Heart right ventricle (tissue), 16 donors: ENCODE data around the gene THSD4. TPM values are rescaled to one million over a fixed set of nuclear protein-coding genes. Genes with fewer than 3 reads are reported as not detected.
A peak's percentile ranks its signal among the peaks of the same experiment; 100 is the strongest.

Source experiments
- ATAC-seq, 8 donors: fragments of 200-7000 bp; cut with Tn5 transposase; one replicate each; pipeline ENCODE4 v1.9.1; 2020; ENCODE audit warnings: mild to moderate bottlenecking in 8 of 8, moderate library complexity in 8 of 8, moderate number of reproducible peaks in 1 of 8
- DNase-seq, 2 donors: peaks; one replicate each; pipeline ENCODE4 v3.0.0-alpha.2; 2020
- H3K27ac ChIP-seq, 10 donors: fragments of 200-600 bp; sonication (generic) in 2 of 10; one replicate each; pipeline versions ENCODE4 v1.5.0 to v1.8.0; 2020 to 2022; ENCODE audit warnings: mild to moderate bottlenecking in 3 of 10
- H3K27me3 ChIP-seq, 7 donors: fragments of 200-600 bp; one replicate each; pipeline ENCODE4 v1.8.0; 2021 to 2022; ENCODE audit warnings: mild to moderate bottlenecking in 2 of 7
- H3K36me3 ChIP-seq, 9 donors: fragments of 200-600 bp; sonication (generic) in 1 of 9; one replicate each; pipeline versions ENCODE4 v1.5.0 to v1.8.0; 2020 to 2022; ENCODE audit warnings: mild to moderate bottlenecking in 2 of 9
- H3K4me1 ChIP-seq, 9 donors: fragments of 200-600 bp; sonication (generic) in 1 of 9; one replicate each; pipeline versions ENCODE4 v1.5.0 to v1.8.0; 2020 to 2022; ENCODE audit warnings: mild to moderate bottlenecking in 4 of 9
- H3K4me3 ChIP-seq, 10 donors: fragments of 200-600 bp; sonication (generic) in 2 of 10; one replicate each; pipeline versions ENCODE4 v1.5.0 to v1.8.0; 2020 to 2022; ENCODE audit warnings: mild to moderate bottlenecking in 7 of 10, moderate library complexity in 2 of 10
- H3K9me3 ChIP-seq, 11 donors: fragments of 200-600 bp in 10 of 11; sonication (generic) in 2 of 11; one replicate each; pipeline versions ENCODE4 v1.5.0 to v1.8.0; 2013 to 2022; ENCODE audit warnings: mild to moderate bottlenecking in 2 of 11, control low read depth in 1 of 11, moderate library complexity in 1 of 11
- WGBS, 2 donors: extraction: QIAGEN DNeasy Blood & Tissue Kit; methylation state at CpG; one replicate each; pipeline ENCODE4 v1.1.7; 2013; ENCODE audit warnings: inconsistent platforms in 1 of 2; 5-methylcytosine and 5-hydroxymethylcytosine counted together
- intact Hi-C, 10 donors: fragments of 100-400 bp; cut with DNase I; formaldehyde crosslinking; loops; one replicate each; pipeline versions ENCODE4 v1.11.1 to v1.14.2; 2022
- polyA plus RNA-seq, 2 donors: library from polyadenylated mRNA; stranded (reverse); fragments of 200-250 nt; gene quantifications; one replicate each; pipeline ENCODE4 v1.2.3, GENCODE V29; 2013
- total RNA-seq, 10 donors: library from RNA; stranded (reverse); fragmentation: NEBNext Ultra II Directional in 3 of 10; extraction: Animal tissue kit (Norgen Biotek cat#: 25700) in 3 of 10; gene quantifications; one replicate each; pipeline versions ENCODE4 v1.2.1 to v1.2.4, GENCODE V29; 2021 to 2023
- TF ChIP-seq, protein P1 (sequence below), 9 donors: fragments of 200-600 bp; sonication (generic) in 2 of 9; IDR thresholded peaks; one replicate each; pipeline versions ENCODE4 v1.5.0 to v1.8.0; 2021 to 2022; ENCODE audit warnings: antibody characterized with exemption in 9 of 9, mild to moderate bottlenecking in 5 of 9, moderate library complexity in 1 of 9
- donor health status: Arrhythmogenic right ventricular cardiomyopathy.
- donor health status: ischemic (EF 13 %, LVEDD 7.1; RV severe dilation, severe dysfunction).
- donor health status: healthy with polysubstance abuse.
- donor health status: DM: no; HTN: yes; CAD: no.
- donor health status: DM: no; HTN: no; CAD: no.
- donor health status: ischemic (EF 25% LVEDD 6.9; RV normal size, moderate dysfunction).
- donor health status: ischemic (EF 25% LVEDD 5.7; RV mildly dilated, moderate dysfunction).
- donor health status: healthy.
- donor health status: DM: yes; HTN: yes; CAD: no.
- donor health status: Ischemic cardiomyopathy.
- donor health status: ischemic (EF 35%, LVEDD 5.7; RV mildly dilated, moderate dysfunction).
- donor health status: nonischemic (EF 11% LVEDD 7.7; RV severe dilation, severe dysfunction).
- donor health status: DM: yes; HTN: yes; CAD: no.
- donor health status: PGD.
- donor health status: ischemic (EF 29% LVEDD 5.4; RV normal size, mild dysfunction).
- donor health status: nonischemic (EF 23%, LVEDD 6.1; RV moderate dilation, normal function).

The THSD4 gene
- total and polyA plus RNA-seq, 12 donors, result 20.8 to 212 (median 139) TPM

DNA sequence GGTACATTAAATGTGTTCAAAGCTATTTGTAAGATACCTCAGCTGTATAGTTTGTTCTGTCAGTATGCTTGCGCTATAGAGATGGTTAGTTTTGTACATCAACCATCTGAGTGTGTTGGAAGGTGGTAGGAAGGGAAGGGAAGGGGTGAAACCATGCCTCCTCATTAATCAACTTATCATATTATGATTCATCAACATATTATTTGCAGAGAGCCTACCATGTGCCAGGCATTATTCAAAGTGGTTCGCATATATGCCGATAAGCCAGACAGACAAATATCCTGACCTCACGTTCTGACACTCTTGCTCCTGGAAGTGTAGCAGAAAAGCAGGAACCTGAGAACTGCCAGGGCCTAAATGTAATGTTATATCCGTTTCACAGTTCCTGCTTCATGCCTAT, 447.0 kb downstream of the THSD4 start:
- no peak for DNase-seq
- Histone ChIP-seq H3K9me3 (peaks cover 0 to 6% (median 0%) of the 10 kb centered on the region in 11 donors), H3K4me3 (no peak overlapping the region), H3K4me1 (peaks cover 0 to 20% (median 9%) of the 10 kb centered on the region in 9 donors), H3K36me3 (no peaks in the 10 kb centered on the region), H3K27ac (no peak overlapping the region), H3K27me3 (no peaks in the 10 kb centered on the region)
- no peak for ATAC-seq
- intact Hi-C loops, result loop anchor here in 1 of 10 donors (10.0 kb wide), 1 partner anchor 107 kb away; no protein-coding TSS in a partner anchor
- TF ChIP-seq, protein P1, sequence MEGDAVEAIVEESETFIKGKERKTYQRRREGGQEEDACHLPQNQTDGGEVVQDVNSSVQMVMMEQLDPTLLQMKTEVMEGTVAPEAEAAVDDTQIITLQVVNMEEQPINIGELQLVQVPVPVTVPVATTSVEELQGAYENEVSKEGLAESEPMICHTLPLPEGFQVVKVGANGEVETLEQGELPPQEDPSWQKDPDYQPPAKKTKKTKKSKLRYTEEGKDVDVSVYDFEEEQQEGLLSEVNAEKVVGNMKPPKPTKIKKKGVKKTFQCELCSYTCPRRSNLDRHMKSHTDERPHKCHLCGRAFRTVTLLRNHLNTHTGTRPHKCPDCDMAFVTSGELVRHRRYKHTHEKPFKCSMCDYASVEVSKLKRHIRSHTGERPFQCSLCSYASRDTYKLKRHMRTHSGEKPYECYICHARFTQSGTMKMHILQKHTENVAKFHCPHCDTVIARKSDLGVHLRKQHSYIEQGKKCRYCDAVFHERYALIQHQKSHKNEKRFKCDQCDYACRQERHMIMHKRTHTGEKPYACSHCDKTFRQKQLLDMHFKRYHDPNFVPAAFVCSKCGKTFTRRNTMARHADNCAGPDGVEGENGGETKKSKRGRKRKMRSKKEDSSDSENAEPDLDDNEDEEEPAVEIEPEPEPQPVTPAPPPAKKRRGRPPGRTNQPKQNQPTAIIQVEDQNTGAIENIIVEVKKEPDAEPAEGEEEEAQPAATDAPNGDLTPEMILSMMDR (IDR thresholded peaks at IDR 0.05), result no peak
- 79 to 81% methylated on average over 5 of the region's 5 CpGs for WGBS, 2 donors

- DNase-seq (no peak), ATAC-seq (no peak)
- intact Hi-C loops, result loop anchor here in 1 of 10 donors (10.0 kb wide), 1 partner anchor 109 kb away; no protein-coding TSS in a partner anchor
- Histone ChIP-seq H3K27ac (no peak overlapping the region), H3K4me1 (peaks cover 0 to 25% (median 9%) of the 10 kb centered on the region in 9 donors), H3K36me3 (no peaks in the 10 kb centered on the region), H3K9me3 (no peaks in the 10 kb centered on the region), H3K4me3 (no peak overlapping the region), H3K27me3 (no peaks in the 10 kb centered on the region)
- 0 to 3% methylated on average over 1 of the region's 1 CpG for WGBS, 2 donors
- TF ChIP-seq, protein P1 (IDR thresholded peaks at IDR 0.05), result no peak
These were observed 448.9 kb downstream of the THSD4 start for GRCh38 chr15:71564217-71564616.

GRCh38 chr15:71565006-71565405, 449.7 kb downstream of the THSD4 start:
- Histone ChIP-seq H3K27me3 (no peaks in the 10 kb centered on the region), H3K27ac (peak overlapping the region in 1 of 10 donors; percentile 36), H3K36me3 (no peaks in the 10 kb centered on the region), H3K4me1 (peaks cover 0 to 25% (median 9%) of the 10 kb centered on the region in 9 donors), H3K9me3 (no peaks in the 10 kb centered on the region), H3K4me3 (no peak overlapping the region)
- ATAC-seq (peak in 1 of 8 donors; percentile 27), DNase-seq (no peak)
- WGBS, 2 donors, result 95 to 98% methylated on average over 1 of the region's 1 CpG
- TF ChIP-seq, protein P1 (IDR thresholded peaks at IDR 0.05), result no peak
- intact Hi-C loops, result loop anchor here in 1 of 10 donors (10.0 kb wide), 1 partner anchor 110 kb away; no protein-coding TSS in a partner anchor

GRCh38 chr15:71565631-71566160, 450.4 kb downstream of the THSD4 start:
- Histone ChIP-seq H3K27ac (peak overlapping the region in 2 of 10 donors; percentile 10 to 36), H3K4me1 (peaks cover 0 to 25% (median 9%) of the 10 kb centered on the region in 9 donors), H3K9me3 (no peaks in the 10 kb centered on the region), H3K36me3 (no peaks in the 10 kb centered on the region), H3K4me3 (no peak overlapping the region), H3K27me3 (no peaks in the 10 kb centered on the region)
- 43 to 50% methylated on average over 3 of the region's 3 CpGs for WGBS, 2 donors
- TF ChIP-seq, protein P1 (IDR thresholded peaks at IDR 0.05), result no peak
- ATAC-seq (peak in 2 of 8 donors; percentile 15 to 33), DNase-seq (no peak)
- intact Hi-C loops, result loop anchor here in 1 of 10 donors (10.0 kb wide), 1 partner anchor 111 kb away; no protein-coding TSS in a partner anchor
